Measurements from ENCODE around the gene TNFRSF17. TPM values are rescaled to one million over a fixed set of nuclear protein-coding genes. Genes with fewer than 3 reads are reported as not detected.
"Not testable (repeated sequence)": the region's sequence is repeated elsewhere in the genome, so short reads cannot be mapped to it uniquely, and the experiment has no call there.

TNFRSF17 gene
- total RNA-seq: not detected

- Mint-ChIP-seq H3K9me3 (no peaks in the 10 kb centered on the region), H3K27ac (no peak within 1 kb of the TSS), H3K4me1 (no peaks in the 10 kb centered on the region), H3K36me3 (ENCODE audit: low read depth) (no peaks in the 10 kb centered on the region), H3K27me3 (no peaks in the 10 kb centered on the region), H3K4me3 (no peak within 1 kb of the TSS)
- no peak for ATAC-seq (replicated peaks)
Measured at GRCh38 chr16:11964761-11965551, at the start of gene TNFRSF17. TSS of gene TNFRSF17 (plus strand) at chr16:11965210. CDS start at chr16:11965325, 115 bp downstream.

DNA sequence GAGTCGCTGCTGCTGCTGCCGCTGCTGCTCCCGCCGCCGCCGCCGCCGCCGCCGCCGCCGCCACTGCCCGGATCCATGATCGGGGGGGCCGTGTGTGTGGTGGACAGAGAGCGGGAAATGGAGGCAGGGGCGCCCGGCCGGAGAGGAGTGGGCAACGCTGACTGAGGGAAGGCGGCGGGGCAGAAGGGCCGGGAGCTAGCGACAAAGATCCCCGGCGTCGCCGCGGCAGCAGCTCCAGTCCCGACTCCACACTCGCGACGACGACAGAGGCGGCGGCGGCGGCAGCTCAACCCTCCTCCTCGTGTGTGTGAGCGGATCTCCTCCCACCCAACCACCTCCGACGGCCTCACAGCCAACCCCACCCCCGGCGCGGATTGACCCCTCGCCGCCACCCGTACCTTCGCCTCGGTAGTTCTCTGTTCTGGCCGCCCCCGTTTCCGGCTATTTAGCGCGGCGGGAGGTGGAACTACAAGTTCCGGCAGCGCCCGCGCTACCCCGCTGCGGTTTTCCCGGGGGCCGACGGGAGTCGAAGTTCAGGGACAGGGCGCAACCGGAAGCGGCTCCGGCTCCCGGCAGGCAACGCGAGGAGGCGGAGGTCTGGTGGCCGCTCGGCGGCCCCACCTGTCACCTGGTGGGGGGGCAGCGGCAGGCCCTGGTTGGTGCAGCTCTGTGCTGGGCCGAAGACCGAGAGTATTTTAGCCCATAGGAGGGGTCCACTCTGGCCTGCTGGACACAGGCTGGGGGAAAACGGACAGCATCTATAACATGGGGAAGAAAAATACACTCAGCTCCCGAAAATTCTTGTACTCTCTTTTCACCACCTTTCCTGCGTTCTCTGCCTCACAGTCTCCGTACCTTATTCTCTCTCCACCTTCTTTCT, 49.1 kb upstream of the TNFRSF17 start, which contains the start of gene GSPT1:
TSS of gene GSPT1 (minus strand) at position 313 of the 880 bp plus-strand sequence. CDS start at position 77, 236 bp downstream.
- H3K4me1 Mint-ChIP-seq: peaks cover 20% of the 10 kb centered on the region
- H3K27me3 Mint-ChIP-seq: no peaks in the 10 kb centered on the region
- H3K27ac Mint-ChIP-seq: peak within 1 kb of the TSS; percentile 95
- peak; percentile 89 for ATAC-seq (replicated peaks)
- peak within 1 kb of the TSS; percentile 97 for H3K4me3 Mint-ChIP-seq
- peaks cover 40% of the 10 kb centered on the region for H3K36me3 Mint-ChIP-seq (ENCODE audit: low read depth)
- H3K9me3 Mint-ChIP-seq: no peaks in the 10 kb centered on the region

GRCh38 chr16:11916524-11917285, 48.3 kb upstream of the TNFRSF17 start:
- Mint-ChIP-seq H3K36me3 (ENCODE audit: low read depth) (peaks cover 39% of the 10 kb centered on the region), H3K4me3 (peak overlapping the region; percentile 84), H3K27ac (peak overlapping the region; percentile 87), H3K27me3 (no peaks in the 10 kb centered on the region), H3K9me3 (no peaks in the 10 kb centered on the region), H3K4me1 (peaks cover 18% of the 10 kb centered on the region)
- ATAC-seq (replicated peaks): no peak

GRCh38 chr16:11924046-11924445, 41.0 kb upstream of the TNFRSF17 start:
- H3K27me3 Mint-ChIP-seq; H3K36me3 Mint-ChIP-seq (ENCODE audit: low read depth); H3K4me1 Mint-ChIP-seq; ATAC-seq (replicated peaks); H3K4me3 Mint-ChIP-seq; H3K27ac Mint-ChIP-seq; H3K9me3 Mint-ChIP-seq: not testable (repeated sequence)

DNA sequence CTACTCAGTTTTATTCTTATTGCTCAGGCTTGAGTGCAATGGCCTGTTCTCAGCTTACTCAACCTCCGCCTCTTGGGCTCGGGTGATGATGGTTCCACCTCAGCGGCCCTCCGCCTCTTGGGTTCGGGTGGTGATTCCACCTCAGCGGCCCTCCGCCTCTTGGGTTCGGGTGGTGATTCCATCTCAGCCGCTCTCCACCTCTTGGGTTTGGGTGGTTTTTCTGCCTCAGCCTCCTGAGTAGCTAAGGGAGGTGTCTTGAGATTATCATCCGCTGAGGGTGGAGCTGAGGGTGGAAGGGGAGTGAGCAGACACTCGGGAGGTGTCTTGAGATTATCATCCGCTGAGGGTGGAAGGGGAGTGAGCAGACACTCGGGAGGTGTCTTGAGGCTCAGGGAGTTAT, 37.7 kb upstream of the TNFRSF17 start:
- not testable (repeated sequence) for H3K27ac Mint-ChIP-seq; H3K4me1 Mint-ChIP-seq; ATAC-seq (replicated peaks); H3K36me3 Mint-ChIP-seq (ENCODE audit: low read depth); H3K4me3 Mint-ChIP-seq; H3K27me3 Mint-ChIP-seq; H3K9me3 Mint-ChIP-seq

GRCh38 chr16:11941945-11942344, 23.1 kb upstream of the TNFRSF17 start, which contains the start of gene NPIPB2:
TSS of gene NPIPB2 (minus strand) at chr16:11942045. CDS start at chr16:11942045, 0 bp downstream.
- ATAC-seq (replicated peaks): not testable (repeated sequence)

DNA sequence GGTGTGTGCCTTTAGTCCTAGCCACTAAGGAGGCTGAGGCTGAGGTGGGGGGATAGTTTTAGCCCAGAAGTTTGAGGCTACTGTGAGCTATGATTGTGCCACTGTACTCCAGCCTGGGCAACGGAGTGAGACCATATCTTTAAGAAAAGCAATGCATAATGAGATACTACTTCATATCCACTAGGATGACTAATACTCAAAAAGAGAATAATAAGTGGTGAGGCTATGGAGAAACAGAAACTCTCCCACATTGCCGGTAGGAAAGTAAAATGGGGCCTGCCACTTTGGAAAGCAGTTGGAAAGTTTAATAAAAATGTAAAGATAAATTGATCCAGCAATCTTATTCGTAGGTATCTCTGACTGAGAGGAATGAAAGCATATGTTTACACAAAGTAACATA, 18.6 kb upstream of the TNFRSF17 start:
- ATAC-seq (replicated peaks): no peak

More at GRCh38 chr16:11941945-11942344, 23.1 kb upstream of the TNFRSF17 start, which contains the start of gene NPIPB2:
- H3K9me3 Mint-ChIP-seq; H3K4me3 Mint-ChIP-seq; H3K27me3 Mint-ChIP-seq; H3K36me3 Mint-ChIP-seq (ENCODE audit: low read depth); H3K27ac Mint-ChIP-seq; H3K4me1 Mint-ChIP-seq: not testable (repeated sequence)

GRCh38 chr16:11948819-11949218, 16.2 kb upstream of the TNFRSF17 start:
- Mint-ChIP-seq H3K4me3 (no peak overlapping the region), H3K27me3 (no peaks in the 10 kb centered on the region), H3K27ac (no peak overlapping the region), H3K4me1 (no peaks in the 10 kb centered on the region), H3K9me3 (no peaks in the 10 kb centered on the region), H3K36me3 (ENCODE audit: low read depth) (no peaks in the 10 kb centered on the region)
- ATAC-seq (replicated peaks): no peak

More for the DNA sequence above, 18.6 kb upstream of the TNFRSF17 start:
- no peaks in the 10 kb centered on the region for H3K36me3 Mint-ChIP-seq (ENCODE audit: low read depth)
- no peak overlapping the region for H3K27ac Mint-ChIP-seq
- no peak overlapping the region for H3K4me3 Mint-ChIP-seq
- no peaks in the 10 kb centered on the region for H3K9me3 Mint-ChIP-seq
- H3K4me1 Mint-ChIP-seq: no peaks in the 10 kb centered on the region
- H3K27me3 Mint-ChIP-seq: no peaks in the 10 kb centered on the region

- Mint-ChIP-seq H3K9me3 (no peaks in the 10 kb centered on the region), H3K4me3 (no peak overlapping the region), H3K27ac (no peak overlapping the region), H3K4me1 (no peaks in the 10 kb centered on the region), H3K36me3 (ENCODE audit: low read depth) (no peaks in the 10 kb centered on the region), H3K27me3 (no peaks in the 10 kb centered on the region)
- ATAC-seq (replicated peaks): no peak
Measured at GRCh38 chr16:11949527-11949926, 15.5 kb upstream of the TNFRSF17 start.

GRCh38 chr16:11950388-11950787, 14.6 kb upstream of the TNFRSF17 start:
- no peak for ATAC-seq (replicated peaks)
- Mint-ChIP-seq H3K27ac (no peak overlapping the region), H3K36me3 (ENCODE audit: low read depth) (no peaks in the 10 kb centered on the region), H3K9me3 (no peaks in the 10 kb centered on the region), H3K4me3 (no peak overlapping the region), H3K4me1 (no peaks in the 10 kb centered on the region), H3K27me3 (no peaks in the 10 kb centered on the region)

DNA sequence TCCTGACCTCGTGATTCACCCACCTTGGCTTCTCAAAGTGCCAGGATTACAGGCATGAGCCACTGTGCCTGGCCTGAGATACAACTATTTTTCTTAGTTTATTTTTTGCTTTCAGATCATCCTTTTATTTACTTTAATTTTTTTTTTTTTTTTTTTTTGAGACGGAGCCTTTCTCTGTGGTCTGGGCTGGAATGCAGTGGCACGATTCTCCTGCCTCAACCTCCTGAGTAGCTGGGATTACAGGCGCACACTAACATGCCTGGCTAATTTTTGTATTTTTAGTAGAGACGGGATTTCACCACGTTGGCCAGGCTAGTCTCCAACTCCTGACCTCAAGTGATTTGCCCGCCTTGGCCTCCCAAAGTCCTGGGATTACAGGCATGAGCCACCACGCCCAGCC, 11.4 kb upstream of the TNFRSF17 start:
- H3K27ac Mint-ChIP-seq: not testable (repeated sequence)

DNA sequence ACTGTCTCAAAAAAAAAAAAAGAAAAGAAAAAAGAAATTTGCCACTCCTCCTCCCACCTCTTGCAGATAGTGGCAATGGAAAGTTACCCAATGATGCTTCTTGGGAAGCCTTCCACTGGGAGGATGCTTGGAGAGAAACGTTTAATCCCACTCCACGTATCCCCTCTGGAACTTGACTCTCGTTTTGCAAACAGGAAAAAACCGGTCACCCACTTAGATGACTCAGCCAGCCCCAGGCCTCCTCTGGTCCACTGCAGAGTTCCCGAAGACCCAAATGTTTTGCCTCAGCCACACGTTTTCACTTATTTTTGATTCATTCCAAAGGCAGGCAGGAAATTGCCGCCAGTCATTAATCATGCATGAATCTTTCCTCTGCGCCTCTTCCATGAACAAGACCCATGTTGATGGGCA, 9.3 kb upstream of the TNFRSF17 start:
- no peaks in the 10 kb centered on the region for H3K9me3 Mint-ChIP-seq
- no peaks in the 10 kb centered on the region for H3K27me3 Mint-ChIP-seq
- no peak overlapping the region for H3K27ac Mint-ChIP-seq
- no peak for ATAC-seq (replicated peaks)
- no peak overlapping the region for H3K4me3 Mint-ChIP-seq
- no peaks in the 10 kb centered on the region for H3K36me3 Mint-ChIP-seq (ENCODE audit: low read depth)
- H3K4me1 Mint-ChIP-seq: no peaks in the 10 kb centered on the region

More for the DNA sequence above, 11.4 kb upstream of the TNFRSF17 start:
- H3K9me3 Mint-ChIP-seq; H3K36me3 Mint-ChIP-seq (ENCODE audit: low read depth); H3K4me3 Mint-ChIP-seq; H3K4me1 Mint-ChIP-seq; H3K27me3 Mint-ChIP-seq; ATAC-seq (replicated peaks): not testable (repeated sequence)

- no peaks in the 10 kb centered on the region for H3K4me1 Mint-ChIP-seq
Measured at GRCh38 chr16:11956558-11956957, 8.5 kb upstream of the TNFRSF17 start.

More at GRCh38 chr16:11956558-11956957, 8.5 kb upstream of the TNFRSF17 start:
- no peak overlapping the region for H3K4me3 Mint-ChIP-seq
- no peak for ATAC-seq (replicated peaks)
- H3K27ac Mint-ChIP-seq: no peak overlapping the region
- no peaks in the 10 kb centered on the region for H3K9me3 Mint-ChIP-seq
- no peaks in the 10 kb centered on the region for H3K36me3 Mint-ChIP-seq (ENCODE audit: low read depth)
- no peaks in the 10 kb centered on the region for H3K27me3 Mint-ChIP-seq

All from activated T-helper 17 cell treated with anti-CD3 and anti-CD28 coated beads, Interleukin-2, amount 50 U/mL, for 72 hours (primary cell).